Measurements from ENCODE around the gene C10orf90. TPM values are rescaled to one million over a fixed set of nuclear protein-coding genes. Genes with fewer than 3 reads are reported as not detected.

Gene C10orf90
- total RNA-seq, 1 experiment from 2014 or later = not detected

DNA sequence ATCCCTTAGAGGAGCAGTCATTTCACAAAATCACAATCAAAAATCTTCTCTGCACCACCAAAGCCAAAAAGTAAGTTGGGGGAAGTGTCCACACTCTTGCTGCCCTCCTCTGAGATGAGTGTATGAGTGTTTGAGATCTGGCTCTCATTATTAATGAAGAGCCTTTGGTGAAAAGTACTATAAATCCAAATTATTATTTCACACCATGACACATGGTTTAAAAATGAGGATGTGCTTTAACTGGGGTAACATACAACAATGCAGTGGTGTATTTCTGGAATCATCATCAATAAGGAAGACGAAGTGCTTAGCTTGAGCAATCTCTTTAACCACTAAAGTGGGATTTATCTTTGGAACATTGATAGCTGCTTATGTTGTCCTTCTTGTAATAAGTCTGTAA is 168.1 kb downstream of the C10orf90 start:
- Mint-ChIP-seq H3K36me3 (ENCODE audit: insufficient read depth, unreplicated experiment) (peaks cover 4% of the 10 kb centered on the region), H3K4me3 (ENCODE audit: unreplicated experiment) (no peak overlapping the region), H3K9me3 (ENCODE audit: unreplicated experiment) (no peaks in the 10 kb centered on the region), H3K4me1 (ENCODE audit: insufficient read depth, unreplicated experiment) (no peaks in the 10 kb centered on the region), H3K27me3 (ENCODE audit: insufficient read depth, unreplicated experiment) (no peaks in the 10 kb centered on the region), H3K27ac (ENCODE audit: low read depth, unreplicated experiment) (no peak overlapping the region)
- no TSS peak for BruUV-seq (replicated peaks)
- TF ChIP-seq, protein P1, sequence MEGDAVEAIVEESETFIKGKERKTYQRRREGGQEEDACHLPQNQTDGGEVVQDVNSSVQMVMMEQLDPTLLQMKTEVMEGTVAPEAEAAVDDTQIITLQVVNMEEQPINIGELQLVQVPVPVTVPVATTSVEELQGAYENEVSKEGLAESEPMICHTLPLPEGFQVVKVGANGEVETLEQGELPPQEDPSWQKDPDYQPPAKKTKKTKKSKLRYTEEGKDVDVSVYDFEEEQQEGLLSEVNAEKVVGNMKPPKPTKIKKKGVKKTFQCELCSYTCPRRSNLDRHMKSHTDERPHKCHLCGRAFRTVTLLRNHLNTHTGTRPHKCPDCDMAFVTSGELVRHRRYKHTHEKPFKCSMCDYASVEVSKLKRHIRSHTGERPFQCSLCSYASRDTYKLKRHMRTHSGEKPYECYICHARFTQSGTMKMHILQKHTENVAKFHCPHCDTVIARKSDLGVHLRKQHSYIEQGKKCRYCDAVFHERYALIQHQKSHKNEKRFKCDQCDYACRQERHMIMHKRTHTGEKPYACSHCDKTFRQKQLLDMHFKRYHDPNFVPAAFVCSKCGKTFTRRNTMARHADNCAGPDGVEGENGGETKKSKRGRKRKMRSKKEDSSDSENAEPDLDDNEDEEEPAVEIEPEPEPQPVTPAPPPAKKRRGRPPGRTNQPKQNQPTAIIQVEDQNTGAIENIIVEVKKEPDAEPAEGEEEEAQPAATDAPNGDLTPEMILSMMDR (IDR thresholded peaks at IDR 0.05; ENCODE audit: unreplicated experiment) = no peak
- ChIA-PET POLR2A (no interaction called here), CTCF (interaction anchor here (0.5 to 3.8 kb wide), 5 partner anchors 98 to 637 kb away, joined by 3 to 40 read pairs (median 4); partner anchors contain the start of gene ADAM12)
- intact Hi-C loops (cut with micrococcal nuclease) = no loop called here
- no peak for DNase-seq (ENCODE audit: unreplicated experiment)

DNA sequence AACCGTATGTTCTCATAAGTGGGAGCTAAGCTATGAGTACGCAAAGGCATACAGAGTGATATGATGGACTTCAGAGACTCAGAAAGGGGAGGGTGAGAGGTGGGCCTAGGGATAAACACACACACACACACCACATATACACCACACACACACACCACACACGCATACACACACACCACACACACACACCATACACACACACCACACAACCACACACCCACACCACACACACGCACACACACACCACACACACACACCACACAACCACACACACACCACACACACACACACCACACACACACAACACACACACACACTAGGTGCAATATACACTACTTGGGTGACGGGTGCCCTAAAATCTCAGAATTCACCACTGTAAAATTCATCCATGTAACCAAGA is 168.7 kb downstream of the C10orf90 start:
- ChIA-PET CTCF (interaction anchor here (0.6 to 1.1 kb wide), 4 partner anchors 66 to 341 kb away, joined by 3 to 4 read pairs (median 3); no protein-coding TSS in a partner anchor), POLR2A (no interaction called here)
- H3K9me3 Mint-ChIP-seq (ENCODE audit: unreplicated experiment) = no peaks in the 10 kb centered on the region
- no peaks in the 10 kb centered on the region for H3K4me1 Mint-ChIP-seq (ENCODE audit: insufficient read depth, unreplicated experiment)
- intact Hi-C loops (cut with micrococcal nuclease) = no loop called here
- H3K27ac Mint-ChIP-seq (ENCODE audit: low read depth, unreplicated experiment) = no peak overlapping the region
- no TSS peak for BruUV-seq (replicated peaks)
- H3K4me3 Mint-ChIP-seq (ENCODE audit: unreplicated experiment) = no peak overlapping the region
- DNase-seq (ENCODE audit: unreplicated experiment) = no peak
- no peaks in the 10 kb centered on the region for H3K27me3 Mint-ChIP-seq (ENCODE audit: insufficient read depth, unreplicated experiment)
- TF ChIP-seq, protein P1 (IDR thresholded peaks at IDR 0.05; ENCODE audit: unreplicated experiment) = no peak
- H3K36me3 Mint-ChIP-seq (ENCODE audit: insufficient read depth, unreplicated experiment) = peaks cover 4% of the 10 kb centered on the region

DNA sequence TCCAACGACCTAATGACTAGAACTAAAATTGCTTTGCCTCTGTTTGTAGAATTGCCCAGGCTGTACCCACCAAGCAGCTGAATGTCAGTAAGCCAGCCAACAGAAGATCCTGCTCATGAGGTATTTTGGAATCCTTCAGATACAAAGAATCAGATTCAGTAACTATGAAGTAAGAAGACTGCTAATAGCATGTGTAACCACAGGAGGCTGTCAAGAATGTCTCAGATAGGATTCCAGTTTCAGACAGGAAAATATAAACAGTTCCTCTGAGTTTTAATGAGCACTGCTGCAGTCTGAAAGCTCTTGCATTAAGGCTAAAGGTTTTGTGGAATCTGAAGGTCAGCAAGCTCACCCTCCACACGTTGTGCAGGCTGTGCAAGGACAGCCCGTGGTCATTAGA is 169.6 kb downstream of the C10orf90 start:
- no peak for DNase-seq (ENCODE audit: unreplicated experiment)
- H3K27ac Mint-ChIP-seq (ENCODE audit: low read depth, unreplicated experiment) = no peak overlapping the region
- intact Hi-C loops (cut with micrococcal nuclease) = no loop called here
- H3K4me1 Mint-ChIP-seq (ENCODE audit: insufficient read depth, unreplicated experiment) = no peaks in the 10 kb centered on the region
- BruUV-seq (replicated peaks) = no TSS peak
- CTCF ChIA-PET = interaction anchor here (0.7 to 1.1 kb wide), 4 partner anchors 65 to 632 kb away, joined by 3 read pairs; no protein-coding TSS in a partner anchor
- no peak overlapping the region for H3K4me3 Mint-ChIP-seq (ENCODE audit: unreplicated experiment)
- no peaks in the 10 kb centered on the region for H3K27me3 Mint-ChIP-seq (ENCODE audit: insufficient read depth, unreplicated experiment)
- POLR2A ChIA-PET = no interaction called here
- no peaks in the 10 kb centered on the region for H3K9me3 Mint-ChIP-seq (ENCODE audit: unreplicated experiment)
- peaks cover 4% of the 10 kb centered on the region for H3K36me3 Mint-ChIP-seq (ENCODE audit: insufficient read depth, unreplicated experiment)
- TF ChIP-seq, protein P1 (IDR thresholded peaks at IDR 0.05; ENCODE audit: unreplicated experiment) = no peak

DNA sequence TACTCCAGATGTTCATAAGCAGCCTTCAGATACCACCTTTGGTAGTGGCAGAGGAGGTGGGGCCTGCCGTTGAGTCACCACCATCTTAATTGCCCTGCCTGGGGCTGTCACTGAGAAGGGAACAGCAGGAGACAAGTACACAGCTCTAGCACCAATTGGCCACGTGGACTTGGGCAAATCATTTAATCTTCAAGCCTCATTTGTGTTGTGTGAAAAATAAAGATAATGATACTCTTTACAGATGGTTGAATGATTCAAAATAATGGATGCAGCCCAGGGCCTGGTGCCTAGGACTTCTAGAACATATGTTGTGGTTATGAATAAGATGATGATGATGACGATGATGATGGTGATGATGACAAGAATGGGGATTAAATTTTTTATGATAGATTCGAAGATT is 170.3 kb downstream of the C10orf90 start:
- peak; percentile 20 for DNase-seq (ENCODE audit: unreplicated experiment)
- BruUV-seq (replicated peaks) = no TSS peak
- Mint-ChIP-seq H3K9me3 (ENCODE audit: unreplicated experiment) (no peaks in the 10 kb centered on the region), H3K36me3 (ENCODE audit: insufficient read depth, unreplicated experiment) (peaks cover 4% of the 10 kb centered on the region), H3K4me3 (ENCODE audit: unreplicated experiment) (no peak overlapping the region), H3K27me3 (ENCODE audit: insufficient read depth, unreplicated experiment) (no peaks in the 10 kb centered on the region), H3K27ac (ENCODE audit: low read depth, unreplicated experiment) (no peak overlapping the region), H3K4me1 (ENCODE audit: insufficient read depth, unreplicated experiment) (no peaks in the 10 kb centered on the region)
- intact Hi-C loops (cut with micrococcal nuclease) = no loop called here
- TF ChIP-seq, protein P1 (IDR thresholded peaks at IDR 0.05; ENCODE audit: unreplicated experiment) = no peak
- ChIA-PET POLR2A (no interaction called here), CTCF (interaction anchor here (0.8 kb wide), 1 partner anchor 631 kb away, joined by 3 read pairs; no protein-coding TSS in a partner anchor)
